ENCODE results near the gene ZNF79.
A peak's percentile ranks its signal among the peaks of the same experiment; 100 is the strongest.

The ZNF79 gene

DNA sequence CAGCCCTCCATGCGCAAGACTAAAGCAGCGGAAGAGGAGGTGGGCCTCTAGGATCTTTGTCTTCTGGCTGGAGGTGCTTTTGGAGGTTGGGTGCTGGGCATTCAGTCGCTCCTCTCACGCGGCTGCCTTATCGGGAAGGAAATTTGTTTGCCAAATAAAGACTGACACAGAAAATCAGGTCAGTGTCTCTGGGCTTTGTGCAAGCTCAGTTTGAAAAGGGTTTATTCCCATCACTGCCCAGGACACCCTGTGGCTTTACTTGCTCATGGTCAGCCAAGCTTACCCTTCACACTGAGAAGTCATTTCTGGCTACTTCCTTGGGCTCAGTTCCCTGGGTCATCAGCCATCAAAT is 16.7 kb upstream of the ZNF79 start:
- TF ChIP-seq, protein P1, sequence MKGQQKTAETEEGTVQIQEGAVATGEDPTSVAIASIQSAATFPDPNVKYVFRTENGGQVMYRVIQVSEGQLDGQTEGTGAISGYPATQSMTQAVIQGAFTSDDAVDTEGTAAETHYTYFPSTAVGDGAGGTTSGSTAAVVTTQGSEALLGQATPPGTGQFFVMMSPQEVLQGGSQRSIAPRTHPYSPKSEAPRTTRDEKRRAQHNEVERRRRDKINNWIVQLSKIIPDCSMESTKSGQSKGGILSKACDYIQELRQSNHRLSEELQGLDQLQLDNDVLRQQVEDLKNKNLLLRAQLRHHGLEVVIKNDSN (IDR thresholded peaks at IDR 0.05) = no peak
- TF ChIP-seq YY1 (IDR thresholded peaks at IDR 0.05; ENCODE audit: low read depth) = no peak
- TF ChIP-seq EP300 (IDR thresholded peaks at IDR 0.05; ENCODE audit: borderline replicate concordance) = no peak
- TF ChIP-seq, protein P2, sequence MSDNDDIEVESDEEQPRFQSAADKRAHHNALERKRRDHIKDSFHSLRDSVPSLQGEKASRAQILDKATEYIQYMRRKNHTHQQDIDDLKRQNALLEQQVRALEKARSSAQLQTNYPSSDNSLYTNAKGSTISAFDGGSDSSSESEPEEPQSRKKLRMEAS (IDR thresholded peaks at IDR 0.05) = no peak
- TF ChIP-seq, protein P3, sequence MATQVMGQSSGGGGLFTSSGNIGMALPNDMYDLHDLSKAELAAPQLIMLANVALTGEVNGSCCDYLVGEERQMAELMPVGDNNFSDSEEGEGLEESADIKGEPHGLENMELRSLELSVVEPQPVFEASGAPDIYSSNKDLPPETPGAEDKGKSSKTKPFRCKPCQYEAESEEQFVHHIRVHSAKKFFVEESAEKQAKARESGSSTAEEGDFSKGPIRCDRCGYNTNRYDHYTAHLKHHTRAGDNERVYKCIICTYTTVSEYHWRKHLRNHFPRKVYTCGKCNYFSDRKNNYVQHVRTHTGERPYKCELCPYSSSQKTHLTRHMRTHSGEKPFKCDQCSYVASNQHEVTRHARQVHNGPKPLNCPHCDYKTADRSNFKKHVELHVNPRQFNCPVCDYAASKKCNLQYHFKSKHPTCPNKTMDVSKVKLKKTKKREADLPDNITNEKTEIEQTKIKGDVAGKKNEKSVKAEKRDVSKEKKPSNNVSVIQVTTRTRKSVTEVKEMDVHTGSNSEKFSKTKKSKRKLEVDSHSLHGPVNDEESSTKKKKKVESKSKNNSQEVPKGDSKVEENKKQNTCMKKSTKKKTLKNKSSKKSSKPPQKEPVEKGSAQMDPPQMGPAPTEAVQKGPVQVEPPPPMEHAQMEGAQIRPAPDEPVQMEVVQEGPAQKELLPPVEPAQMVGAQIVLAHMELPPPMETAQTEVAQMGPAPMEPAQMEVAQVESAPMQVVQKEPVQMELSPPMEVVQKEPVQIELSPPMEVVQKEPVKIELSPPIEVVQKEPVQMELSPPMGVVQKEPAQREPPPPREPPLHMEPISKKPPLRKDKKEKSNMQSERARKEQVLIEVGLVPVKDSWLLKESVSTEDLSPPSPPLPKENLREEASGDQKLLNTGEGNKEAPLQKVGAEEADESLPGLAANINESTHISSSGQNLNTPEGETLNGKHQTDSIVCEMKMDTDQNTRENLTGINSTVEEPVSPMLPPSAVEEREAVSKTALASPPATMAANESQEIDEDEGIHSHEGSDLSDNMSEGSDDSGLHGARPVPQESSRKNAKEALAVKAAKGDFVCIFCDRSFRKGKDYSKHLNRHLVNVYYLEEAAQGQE (IDR thresholded peaks at IDR 0.05; ENCODE audit: low read depth) = no peak
- no peak for TF ChIP-seq NFIC (IDR thresholded peaks at IDR 0.05)
- no peak for TF ChIP-seq CREB1 (IDR thresholded peaks at IDR 0.05; ENCODE audit: low read depth)
- no peak for TF ChIP-seq FOXM1 (IDR thresholded peaks at IDR 0.05; ENCODE audit: borderline replicate concordance, low read depth)
- TF ChIP-seq RAD21 (IDR thresholded peaks at IDR 0.05; ENCODE audit: low read depth) = no peak

DNA sequence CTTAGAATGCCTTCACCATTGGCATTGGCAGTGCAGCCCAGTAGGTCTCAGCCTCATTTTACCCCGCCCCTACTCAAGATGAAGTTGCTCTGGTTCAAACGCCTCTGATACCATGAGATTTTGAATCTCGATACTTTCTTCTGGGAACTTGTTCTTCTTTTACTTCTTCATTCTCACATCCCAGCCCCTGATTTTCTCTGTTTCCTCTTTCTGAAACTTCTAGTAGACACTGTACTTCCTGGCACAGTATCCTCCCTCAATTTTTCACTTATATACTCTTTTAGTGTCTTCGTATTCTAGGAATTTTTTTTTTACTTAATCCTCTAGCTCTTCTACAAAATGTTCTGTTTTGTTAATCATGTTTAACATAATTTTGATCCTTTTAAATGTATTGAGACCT is 13.1 kb upstream of the ZNF79 start:
- no peak for TF ChIP-seq NFIC (IDR thresholded peaks at IDR 0.05)
- no peak for TF ChIP-seq TCF12 (IDR thresholded peaks at IDR 0.05; ENCODE audit: low read depth)
- no peak for TF ChIP-seq RAD21 (IDR thresholded peaks at IDR 0.05; ENCODE audit: low read depth)
- no peak for TF ChIP-seq YY1 (IDR thresholded peaks at IDR 0.05; ENCODE audit: low read depth)

DNA sequence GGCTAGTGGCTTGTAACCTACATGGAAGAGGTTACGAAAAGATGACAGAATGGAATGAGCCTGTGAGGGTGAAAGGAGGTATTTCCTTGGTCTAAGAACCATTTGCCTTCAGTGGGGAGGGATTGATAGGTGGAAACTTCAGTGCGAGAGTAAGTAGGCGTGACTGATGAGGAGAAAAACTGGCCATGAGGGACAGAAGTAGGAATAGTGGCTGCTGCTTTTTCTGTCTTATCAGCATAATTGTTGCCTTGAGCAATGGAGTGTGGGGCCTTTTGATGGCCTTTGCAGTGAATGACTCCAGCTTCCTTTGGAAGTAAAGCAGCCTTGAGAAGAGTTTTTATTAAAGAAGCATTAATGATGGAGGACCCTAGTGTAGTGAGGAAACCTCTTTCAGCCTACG is 9.0 kb upstream of the ZNF79 start:
- TF ChIP-seq EP300 (IDR thresholded peaks at IDR 0.05; ENCODE audit: borderline replicate concordance) = no peak
- TF ChIP-seq ZBTB7A (IDR thresholded peaks at IDR 0.05; ENCODE audit: low read depth) = no peak
- TF ChIP-seq, protein P3 (IDR thresholded peaks at IDR 0.05; ENCODE audit: low read depth) = no peak
- TF ChIP-seq FOXM1 (IDR thresholded peaks at IDR 0.05; ENCODE audit: borderline replicate concordance, low read depth) = no peak
- TF ChIP-seq CEBPB (IDR thresholded peaks at IDR 0.05) = no peak
- no peak for TF ChIP-seq CREB1 (IDR thresholded peaks at IDR 0.05; ENCODE audit: low read depth)
- no peak for TF ChIP-seq TEAD4 (IDR thresholded peaks at IDR 0.05)
- no peak for TF ChIP-seq NFIC (IDR thresholded peaks at IDR 0.05)
- no peak for TF ChIP-seq TCF12 (IDR thresholded peaks at IDR 0.05; ENCODE audit: low read depth)
- TF ChIP-seq RAD21 (IDR thresholded peaks at IDR 0.05; ENCODE audit: low read depth) = no peak

DNA sequence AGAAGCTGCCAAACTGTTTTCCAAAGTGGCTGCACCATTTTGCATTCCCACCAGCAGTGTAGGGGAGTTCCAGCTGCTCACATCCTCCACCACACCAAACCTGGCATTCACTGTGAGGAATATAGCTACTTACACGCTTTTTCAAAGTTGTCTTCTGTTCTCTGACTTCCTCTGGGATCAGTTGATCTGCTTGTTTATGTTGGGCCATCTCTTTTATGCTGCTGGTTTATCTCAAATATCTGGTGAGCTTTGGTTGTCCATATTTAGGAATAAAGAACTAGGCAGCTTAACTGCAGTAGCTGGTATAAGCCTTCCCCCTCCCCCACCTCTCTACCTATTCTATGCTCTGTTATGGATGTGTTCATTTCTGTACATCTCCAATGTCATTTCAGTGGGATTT is 8.5 kb upstream of the ZNF79 start:
- TF ChIP-seq CREB1 (IDR thresholded peaks at IDR 0.05; ENCODE audit: low read depth) = no peak
- TF ChIP-seq EP300 (IDR thresholded peaks at IDR 0.05; ENCODE audit: borderline replicate concordance) = no peak
- TF ChIP-seq CEBPB (IDR thresholded peaks at IDR 0.05) = no peak
- TF ChIP-seq, protein P2 (IDR thresholded peaks at IDR 0.05) = no peak

DNA sequence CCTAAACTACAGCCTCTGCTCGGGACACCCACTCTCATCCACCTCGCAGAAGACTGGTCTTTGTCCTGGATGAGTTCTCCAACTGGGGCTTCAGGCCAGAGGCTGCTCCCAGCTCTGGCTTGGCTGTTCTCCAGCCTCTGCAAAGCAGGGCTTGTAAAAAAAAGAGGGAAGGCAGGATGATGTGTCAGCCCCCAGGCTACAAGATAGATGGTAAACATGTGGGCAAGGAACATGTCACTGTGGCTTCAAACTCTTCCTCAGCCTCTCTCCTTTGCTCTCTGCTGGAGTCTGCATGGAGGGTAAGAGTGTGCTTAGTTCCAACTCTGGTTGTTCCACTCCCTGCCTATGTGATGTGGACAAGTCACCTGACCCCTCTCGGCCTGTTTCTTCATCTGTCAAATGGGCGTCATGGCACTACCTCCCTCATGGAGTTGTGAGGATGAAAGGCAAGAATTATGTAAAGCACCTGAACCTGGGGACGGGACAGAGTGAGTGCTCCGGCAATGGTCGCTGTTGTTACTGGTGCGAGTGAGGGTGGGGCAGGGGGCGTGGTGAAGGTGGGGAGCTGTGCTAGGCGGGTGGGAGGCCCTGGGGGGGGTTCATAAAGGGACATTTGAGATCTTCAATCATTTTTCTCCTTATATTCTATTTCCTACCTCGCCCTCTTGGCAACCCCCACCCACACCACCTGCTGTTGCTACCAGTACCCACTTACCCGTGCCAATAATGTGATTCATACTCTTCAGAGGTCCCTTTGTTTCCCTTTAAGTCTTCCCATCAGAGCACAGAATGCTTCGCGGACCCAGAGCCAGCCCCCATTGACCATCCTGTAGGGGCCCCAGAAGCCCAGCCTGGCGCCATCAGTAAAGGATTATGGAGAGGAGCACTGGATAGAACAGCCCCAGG is 6.8 kb upstream of the ZNF79 start:
- TF ChIP-seq CREB1 (IDR thresholded peaks at IDR 0.05; ENCODE audit: low read depth) = no peak
- TF ChIP-seq, protein P1 (IDR thresholded peaks at IDR 0.05) = peak; percentile 43; the same call in 1 of the 2 replicates

DNA sequence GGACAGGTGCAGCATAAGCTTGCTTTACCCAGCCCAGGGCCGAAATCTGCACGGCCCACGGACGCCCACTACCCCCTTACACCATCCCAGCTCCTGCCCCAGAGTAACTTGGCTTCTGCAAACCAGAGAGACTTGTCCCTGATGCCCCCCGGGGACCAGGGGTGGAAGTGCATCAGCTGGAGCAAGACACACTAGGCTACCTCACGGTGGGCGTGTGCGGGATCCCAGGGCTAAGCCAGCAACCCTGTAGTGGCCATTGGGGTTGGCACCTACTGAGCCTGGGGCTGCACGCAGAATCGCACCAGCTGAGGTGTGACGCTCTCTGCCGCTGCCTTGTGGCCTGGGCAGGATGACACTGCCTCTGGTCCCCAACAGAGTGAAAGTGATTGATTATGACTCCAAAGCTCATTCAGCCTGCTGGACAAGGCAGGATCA is 6.1 kb upstream of the ZNF79 start:
- TF ChIP-seq, protein P2 (IDR thresholded peaks at IDR 0.05) = no peak
- TF ChIP-seq YY1 (IDR thresholded peaks at IDR 0.05; ENCODE audit: low read depth) (no peak), RAD21 (IDR thresholded peaks at IDR 0.05; ENCODE audit: low read depth) (peak; percentile 50; the same call in 1 of the 2 replicates), TCF12 (IDR thresholded peaks at IDR 0.05; ENCODE audit: low read depth) (no peak), FOXM1 (IDR thresholded peaks at IDR 0.05; ENCODE audit: borderline replicate concordance, low read depth) (no peak), EGR1 (IDR thresholded peaks at IDR 0.05) (no peak)
- TF ChIP-seq, protein P1 (IDR thresholded peaks at IDR 0.05) = no peak

Data from Ishikawa (cell line).